ENCODE results near the gene MCF2L2.

Gene MCF2L2

GRCh38 chr3:183293966-183294365 is 134.5 kb downstream of the MCF2L2 start:
- no peak for DNase-seq (ENCODE audit: low read depth)

GRCh38 chr3:183291497-183292031 is 136.9 kb downstream of the MCF2L2 start:
- no peak for DNase-seq (ENCODE audit: low read depth)

- DNase-seq (ENCODE audit: low read depth) = no peak
Measured at GRCh38 chr3:183290216-183290615, 138.2 kb downstream of the MCF2L2 start.

GRCh38 chr3:183288117-183288516 is 140.3 kb downstream of the MCF2L2 start:
- DNase-seq (ENCODE audit: low read depth) = no peak

- DNase-seq (ENCODE audit: low read depth) = no peak
Measured at GRCh38 chr3:183287301-183287971, 141.0 kb downstream of the MCF2L2 start.

GRCh38 chr3:183285828-183286457 is 142.5 kb downstream of the MCF2L2 start:
- peak; percentile 82 for DNase-seq (ENCODE audit: low read depth)

GRCh38 chr3:183285318-183285717 is 143.1 kb downstream of the MCF2L2 start:
- no peak for DNase-seq (ENCODE audit: low read depth)

GRCh38 chr3:183284570-183284969 is 143.8 kb downstream of the MCF2L2 start:
- DNase-seq (ENCODE audit: low read depth) = no peak

- DNase-seq (ENCODE audit: low read depth) = no peak
Measured at GRCh38 chr3:183283886-183284285, 144.5 kb downstream of the MCF2L2 start.

GRCh38 chr3:183281126-183281797 is 147.2 kb downstream of the MCF2L2 start:
- no peak for DNase-seq (ENCODE audit: low read depth)

- DNase-seq (ENCODE audit: low read depth) = no peak
Measured at GRCh38 chr3:183279371-183279770, 149.0 kb downstream of the MCF2L2 start.

- no peak for DNase-seq (ENCODE audit: low read depth)
Measured at GRCh38 chr3:183278479-183279088, 149.8 kb downstream of the MCF2L2 start.

GRCh38 chr3:183277260-183277659 is 151.2 kb downstream of the MCF2L2 start:
- DNase-seq (ENCODE audit: low read depth) = no peak

GRCh38 chr3:183275937-183276336 is 152.5 kb downstream of the MCF2L2 start:
- no peak for DNase-seq (ENCODE audit: low read depth)

GRCh38 chr3:183275418-183275817 is 153.0 kb downstream of the MCF2L2 start:
- DNase-seq (ENCODE audit: low read depth) = no peak

- no peak for DNase-seq (ENCODE audit: low read depth)
Measured at GRCh38 chr3:183274609-183275008, 153.8 kb downstream of the MCF2L2 start.

GRCh38 chr3:183272791-183273190 is 155.6 kb downstream of the MCF2L2 start:
- no peak for DNase-seq (ENCODE audit: low read depth)

- DNase-seq (ENCODE audit: low read depth) = no peak
Measured at GRCh38 chr3:183272142-183272541, 156.3 kb downstream of the MCF2L2 start.

GRCh38 chr3:183270344-183270743 is 158.1 kb downstream of the MCF2L2 start:
- no peak for DNase-seq (ENCODE audit: low read depth)

GRCh38 chr3:183269345-183269744 is 159.1 kb downstream of the MCF2L2 start:
- DNase-seq (ENCODE audit: low read depth) = no peak

- no peak for DNase-seq (ENCODE audit: low read depth)
Measured at GRCh38 chr3:183268366-183268765, 160.1 kb downstream of the MCF2L2 start.

GRCh38 chr3:183267140-183267539 is 161.3 kb downstream of the MCF2L2 start:
- DNase-seq (ENCODE audit: low read depth) = no peak

GRCh38 chr3:183266454-183266853 is 162.0 kb downstream of the MCF2L2 start:
- no peak for DNase-seq (ENCODE audit: low read depth)
